T-cell (primary cell): ENCODE measurements around the gene GIMD1. TPM values are rescaled to one million over a fixed set of nuclear protein-coding genes. Genes with fewer than 3 reads are reported as not detected.

Experiments used
- ATAC-seq, 4 experiments: fragments of 200-7000 bp in 3 of 4; fragments of 150-1000 bp in 1 of 4; cut with Tn5 transposase; replicated peaks in 1 of 4; 1 replicate in 3 of 4; 2 replicates in 1 of 4; pipeline ENCODE4 v1.10.0; 2021; ENCODE audit warnings: moderate library complexity in 3 of 4, mild to moderate bottlenecking in 2 of 4, moderate number of reproducible peaks in 1 of 4
- CTCF ChIA-PET, 2 donors: fragments of 300-600 bp; sonication (Branson Sonifier 250); formaldehyde crosslinking; loops; one replicate each; lab custom pipeline; 2022; ENCODE audit warnings: antibody characterized with exemption in 2 of 2; lab: Charles Lee
- POLR2A ChIA-PET, 2 donors: fragments of 300-600 bp; sonication (Branson Sonifier 250); formaldehyde crosslinking; loops; one replicate each; lab custom pipeline; 2022; ENCODE audit warnings: antibody characterized with exemption in 2 of 2; lab: Charles Lee
- DNase-seq, 35 experiments: peaks; one replicate each; pipeline versions ENCODE4 v3.0.0 to v3.0.0-alpha.2; 2013 to 2023
- H3K27ac ChIP-seq: one replicate; pipeline ENCODE4 v1.5.1; 2013; ENCODE audit warnings: low read length
- H3K27me3 ChIP-seq, 2 experiments: replicated peaks in 1 of 2; 1 replicate in 1 of 2; 2 replicates in 1 of 2; pipeline versions ENCODE4 v1.6.1 to v1.7.0; 2013; ENCODE audit warnings: low read length in 1 of 2, mixed read lengths in 1 of 2; ENCODE audit not compliant: control insufficient read depth in 2 of 2, insufficient read depth in 2 of 2; ENCODE audit errors: extremely low read depth in 1 of 2
- H3K36me3 ChIP-seq, 2 donors: 1 replicate in 1 of 2; 2 replicates in 1 of 2; pipeline versions ENCODE4 v1.6.1 to v1.7.0; 2013; ENCODE audit warnings: low read length in 1 of 2; ENCODE audit not compliant: control insufficient read depth in 2 of 2, insufficient read depth in 1 of 2; ENCODE audit errors: extremely low read depth in 1 of 2
- H3K4me1 ChIP-seq, 2 experiments: 1 replicate in 1 of 2; 2 replicates in 1 of 2; pipeline versions ENCODE4 v1.6.1 to v1.7.0; 2013; ENCODE audit warnings: low read length in 2 of 2, mixed read lengths in 1 of 2; ENCODE audit not compliant: insufficient read depth in 2 of 2, control insufficient read depth in 1 of 2; ENCODE audit errors: extremely low read depth in 1 of 2
- H3K4me3 ChIP-seq, 2 donors: 1 replicate in 1 of 2; 2 replicates in 1 of 2; pipeline versions ENCODE4 v1.5.1 to v1.7.0; 2013; ENCODE audit warnings: mild to moderate bottlenecking in 2 of 2, low read length in 1 of 2, moderate library complexity in 1 of 2; ENCODE audit not compliant: control insufficient read depth in 1 of 2; ENCODE audit errors: extremely low read depth in 1 of 2
- H3K9me3 ChIP-seq: 2 replicates; pipeline ENCODE4 v1.7.0; 2013
- H3K27ac Mint-ChIP-seq, 2 donors: one replicate each; pipeline ENCODE4 v1.8.0; 2020 to 2021; ENCODE audit warnings: mild to moderate bottlenecking in 2 of 2, mixed read lengths in 2 of 2
- H3K27me3 Mint-ChIP-seq, 2 donors: one replicate each; pipeline ENCODE4 v1.8.0; 2021 to 2022; ENCODE audit warnings: mixed read lengths in 2 of 2
- H3K36me3 Mint-ChIP-seq: one replicate; pipeline ENCODE4 v1.8.0; 2021; ENCODE audit warnings: mixed read lengths
- H3K4me1 Mint-ChIP-seq, 3 donors: one replicate each; pipeline ENCODE4 v1.8.0; 2020 to 2022; ENCODE audit warnings: mixed read lengths in 3 of 3, mild to moderate bottlenecking in 1 of 3
- H3K4me3 Mint-ChIP-seq, 3 donors: one replicate each; pipeline ENCODE4 v1.8.0; 2020 to 2022; ENCODE audit warnings: mild to moderate bottlenecking in 3 of 3, mixed read lengths in 3 of 3, moderate library complexity in 3 of 3
- H3K9me3 Mint-ChIP-seq, 3 donors: one replicate each; pipeline ENCODE4 v1.8.0; 2020 to 2022; ENCODE audit warnings: mixed read lengths in 3 of 3
- WGBS: methylation state at CpG from one replicate; pipeline ENCODE4 v1.1.5; 2013; ENCODE audit warnings: missing lambda C conversion rate; ENCODE audit not compliant: insufficient coverage; 5-methylcytosine and 5-hydroxymethylcytosine counted together
- total RNA-seq, 35 experiments: library from RNA in 6 of 35; stranded (reverse) in 6 of 35; fragments of 120-200 nt in 1 of 35; gene quantifications; one replicate each; pipeline versions ENCODE4 v1.2.1 to v1.2.4 and lab custom pipeline; 2013 to 2026

Gene GIMD1
- total RNA-seq, 5 donors from 2014 or later (not counting 1 experiment from before 2014, with no cell fraction given): not detected

DNA sequence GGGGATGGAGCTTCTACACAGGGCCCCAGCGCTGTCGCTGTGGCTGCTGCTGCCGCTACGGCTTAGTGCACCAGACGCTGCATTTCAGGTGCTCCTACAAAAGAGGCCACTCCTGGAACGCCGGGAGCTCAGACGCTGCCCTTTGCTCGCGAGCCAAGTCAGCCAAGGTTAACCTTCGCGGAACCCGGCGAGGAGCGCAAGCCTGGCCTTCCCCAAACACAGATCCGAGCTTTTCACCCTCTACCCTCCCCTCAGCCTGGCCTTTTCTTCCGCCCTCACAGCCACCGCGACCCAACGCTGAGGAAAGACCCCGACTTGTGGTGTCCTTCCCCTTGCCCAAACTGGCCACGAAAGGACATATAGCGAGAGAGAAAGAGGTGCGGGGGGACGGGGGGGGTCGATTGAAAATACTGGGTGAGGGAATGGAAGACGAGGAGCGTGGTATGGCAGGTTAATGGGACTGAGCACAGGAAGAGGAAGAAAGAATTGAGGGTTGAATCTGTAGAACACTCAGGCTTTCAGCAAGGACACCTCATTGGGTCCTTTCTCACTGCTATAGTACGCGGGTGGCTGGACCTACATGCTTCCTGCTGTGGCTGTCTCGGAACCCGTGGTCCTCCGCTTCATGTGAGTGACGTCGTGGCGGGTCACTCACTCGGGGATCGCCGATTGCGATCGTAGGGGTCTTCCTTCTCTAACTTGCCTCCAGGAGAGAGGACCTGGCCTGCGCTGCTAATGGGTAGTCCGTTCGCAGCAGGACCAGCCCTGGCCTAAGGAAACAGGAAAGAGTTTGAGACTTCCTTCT lies 52.4 kb downstream of the GIMD1 start, which contains the start of the genes AIMP1 and TBCK:
Gene AIMP1, plus strand, starts transcription at position 583 of the 805 bp plus-strand sequence. CDS start 8,460 bp downstream, outside the sequence.
Gene TBCK, minus strand, starts transcription at position 242 of the 805 bp plus-strand sequence. CDS start 7,249 bp downstream, outside the sequence.
- H3K27me3 Mint-ChIP-seq: no peaks in the 10 kb centered on the region
- H3K27me3 ChIP-seq: no peaks in the 10 kb centered on the region
- ChIA-PET POLR2A (interaction anchor here (0.5 to 1.4 kb wide), 7 partner anchors 11 to 635 kb away, joined by 3 to 5 read pairs (median 4); no protein-coding TSS in a partner anchor), CTCF (interaction anchor here in 1 of 2 donors (0.6 to 1.8 kb wide), 3 partner anchors 12 to 843 kb away, joined by 3 to 12 read pairs (median 3); partner anchors contain the start of gene PPA2)
- no peaks in the 10 kb centered on the region for H3K9me3 ChIP-seq
- H3K36me3 Mint-ChIP-seq: peaks cover 11% of the 10 kb centered on the region
- peak within 1 kb of the TSS; percentile 79 to 93 for H3K4me3 ChIP-seq
- H3K4me3 Mint-ChIP-seq: no peak within 1 kb of the TSS
- DNase-seq: peak; percentile 81 to 93 (median 88)
- peak; percentile 87 to 92 (median 88) for ATAC-seq
- peaks cover 0 to 3% of the 10 kb centered on the region in 2 donors for H3K36me3 ChIP-seq
- H3K9me3 Mint-ChIP-seq: peaks cover 0 to 3% (median 0%) of the 10 kb centered on the region in 3 donors
- H3K27ac Mint-ChIP-seq: no peak within 1 kb of the TSS
- WGBS: 0% methylated on average over 40 of the region's 44 CpGs
- peaks cover 7 to 28% of the 10 kb centered on the region in 2 experiments for H3K4me1 ChIP-seq
- H3K4me1 Mint-ChIP-seq: peaks cover 18 to 52% (median 47%) of the 10 kb centered on the region in 3 donors
- peak within 1 kb of the TSS; percentile 94 for H3K27ac ChIP-seq

DNA sequence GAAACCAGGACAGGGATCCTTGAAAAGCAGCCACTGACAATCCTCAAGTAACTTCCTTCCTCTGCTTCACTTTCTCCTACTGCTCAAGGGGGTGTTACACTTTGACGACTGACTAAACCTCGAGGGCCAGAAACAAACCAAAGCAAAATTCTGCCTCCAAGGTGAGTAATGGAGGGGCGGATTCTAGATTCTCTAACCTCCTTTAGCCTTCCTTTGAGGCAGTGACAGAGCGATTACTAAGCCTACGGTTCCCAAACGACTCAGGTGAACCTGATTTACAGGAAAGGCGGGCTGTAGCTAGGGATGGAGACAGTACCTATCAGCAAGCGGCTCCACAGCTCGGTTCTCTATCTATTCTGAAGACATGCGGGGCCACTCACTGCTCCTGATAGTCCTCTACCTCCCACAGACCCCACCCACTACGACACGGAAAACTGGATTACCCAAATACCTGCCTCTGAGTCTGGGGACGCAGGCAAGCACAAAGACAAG lies 53.1 kb downstream of the GIMD1 start:
- Mint-ChIP-seq H3K27ac (no peak overlapping the region), H3K4me3 (no peak overlapping the region), H3K27me3 (no peaks in the 10 kb centered on the region), H3K9me3 (peaks cover 0 to 3% (median 0%) of the 10 kb centered on the region in 3 donors), H3K4me1 (peaks cover 18 to 52% (median 47%) of the 10 kb centered on the region in 3 donors), H3K36me3 (peaks cover 5% of the 10 kb centered on the region)
- Histone ChIP-seq H3K36me3 (peaks cover 0 to 3% of the 10 kb centered on the region in 2 donors), H3K9me3 (no peaks in the 10 kb centered on the region), H3K27me3 (no peaks in the 10 kb centered on the region), H3K4me3 (peak overlapping the region; percentile 79 to 93), H3K27ac (peak overlapping the region; percentile 94), H3K4me1 (peaks cover 7 to 28% of the 10 kb centered on the region in 2 experiments)
- DNase-seq: peak in 11 of 35 experiments; percentile 1 to 60 (median 11)
- ChIA-PET POLR2A (interaction anchor here (0.5 to 1.4 kb wide), 2 partner anchors 12 to 634 kb away, joined by 5 read pairs; no protein-coding TSS in a partner anchor), CTCF (interaction anchor here in 1 of 2 donors (0.6 to 1.8 kb wide), 3 partner anchors 12 to 842 kb away, joined by 3 to 12 read pairs (median 3); partner anchors contain the start of gene PPA2)
- ATAC-seq: peak; percentile 20 to 31 (median 24)
- WGBS: 1% methylated on average over 10 of the region's 13 CpGs

DNA sequence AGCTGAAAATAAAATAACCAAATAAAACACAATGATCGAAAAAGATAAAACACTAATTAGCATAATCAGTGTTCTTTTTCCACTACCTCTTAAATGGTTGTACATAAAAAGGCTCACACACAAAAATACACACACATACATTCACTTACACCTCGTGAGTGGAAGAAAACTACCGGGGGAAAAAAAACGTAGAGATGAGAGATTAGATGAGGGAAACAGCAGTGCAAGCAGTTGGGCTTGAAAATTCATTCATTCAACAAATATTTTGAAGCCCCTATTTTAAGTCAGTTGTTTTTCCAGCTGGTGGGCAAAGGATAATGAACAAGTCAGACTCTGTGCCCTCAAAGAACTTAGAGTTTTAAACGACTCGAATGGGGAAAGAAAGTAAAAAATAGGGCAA lies 53.6 kb downstream of the GIMD1 start:
- H3K4me3 Mint-ChIP-seq: no peak overlapping the region
- WGBS: 100% methylated on average over 1 of the region's 6 CpGs
- no peak for ATAC-seq

GRCh38 chr4:106312997-106313522 lies 55.5 kb downstream of the GIMD1 start:
- H3K9me3 Mint-ChIP-seq: no peaks in the 10 kb centered on the region
- no peaks in the 10 kb centered on the region for H3K27me3 ChIP-seq
- H3K4me3 Mint-ChIP-seq: no peak overlapping the region
- ChIA-PET POLR2A (interaction anchor here in 1 of 2 donors (0.5 kb wide), 1 partner anchor 25 kb away, joined by 3 read pairs; no protein-coding TSS in a partner anchor), CTCF (interaction anchor here in 1 of 2 donors (0.6 kb wide), 1 partner anchor 8 kb away, joined by 3 read pairs; no protein-coding TSS in a partner anchor)
- H3K36me3 ChIP-seq: peaks cover 0 to 5% of the 10 kb centered on the region in 2 donors
- peaks cover 18 to 49% (median 46%) of the 10 kb centered on the region in 3 donors for H3K4me1 Mint-ChIP-seq
- H3K4me3 ChIP-seq: no peak overlapping the region
- ATAC-seq (no peak), DNase-seq (no peak)
- peak overlapping the region; percentile 17 to 82 for H3K27ac Mint-ChIP-seq
- H3K36me3 Mint-ChIP-seq: peaks cover 5% of the 10 kb centered on the region
- peaks cover 7 to 23% of the 10 kb centered on the region in 2 experiments for H3K4me1 ChIP-seq
- no peaks in the 10 kb centered on the region for H3K9me3 ChIP-seq
- H3K27ac ChIP-seq: no peak overlapping the region
- H3K27me3 Mint-ChIP-seq: no peaks in the 10 kb centered on the region
- WGBS: no CpG with 5 or more reads among the region's 3 CpGs

More for the DNA sequence above, 53.6 kb downstream of the GIMD1 start:
- no peaks in the 10 kb centered on the region for H3K36me3 ChIP-seq
- Mint-ChIP-seq H3K9me3 (no peaks in the 10 kb centered on the region), H3K27ac (no peak overlapping the region), H3K27me3 (no peaks in the 10 kb centered on the region), H3K36me3 (no peaks in the 10 kb centered on the region), H3K4me1 (peaks cover 18 to 51% (median 47%) of the 10 kb centered on the region in 3 donors)
- peaks cover 7 to 28% of the 10 kb centered on the region in 2 experiments for H3K4me1 ChIP-seq
- no peaks in the 10 kb centered on the region for H3K27me3 ChIP-seq
- peak overlapping the region; percentile 94 for H3K27ac ChIP-seq
- H3K9me3 ChIP-seq: no peaks in the 10 kb centered on the region
- peak in 1 of 35 experiments; percentile 12 for DNase-seq
- CTCF ChIA-PET: interaction anchor here in 1 of 2 donors (1.8 kb wide), 1 partner anchor 13 kb away, joined by 12 read pairs; no protein-coding TSS in a partner anchor
- POLR2A ChIA-PET: interaction anchor here in 1 of 2 donors (1.4 kb wide), 1 partner anchor 13 kb away, joined by 5 read pairs; no protein-coding TSS in a partner anchor
- H3K4me3 ChIP-seq: peak overlapping the region in 1 of 2 donors; percentile 79

- Histone ChIP-seq H3K9me3 (no peaks in the 10 kb centered on the region), H3K36me3 (peaks cover 0 to 5% of the 10 kb centered on the region in 2 donors), H3K27me3 (no peaks in the 10 kb centered on the region), H3K4me1 (peaks cover 7 to 16% of the 10 kb centered on the region in 2 experiments), H3K4me3 (no peak overlapping the region), H3K27ac (no peak overlapping the region)
- Mint-ChIP-seq H3K4me3 (no peak overlapping the region), H3K36me3 (peaks cover 5% of the 10 kb centered on the region), H3K27ac (peak overlapping the region in 1 of 2 donors; percentile 67), H3K4me1 (peaks cover 18 to 49% (median 46%) of the 10 kb centered on the region in 3 donors), H3K9me3 (no peaks in the 10 kb centered on the region), H3K27me3 (no peaks in the 10 kb centered on the region)
- CTCF ChIA-PET: no interaction called here
- DNase-seq: no peak
- POLR2A ChIA-PET: interaction anchor here in 1 of 2 donors (0.5 kb wide), 1 partner anchor 24 kb away, joined by 3 read pairs; no protein-coding TSS in a partner anchor
- no peak for ATAC-seq
- no CpG with 5 or more reads among the region's 1 CpG for WGBS
Measured at GRCh38 chr4:106312377-106312776, 56.2 kb downstream of the GIMD1 start.
